ENCODE data around the gene CAPN5.

DNA sequence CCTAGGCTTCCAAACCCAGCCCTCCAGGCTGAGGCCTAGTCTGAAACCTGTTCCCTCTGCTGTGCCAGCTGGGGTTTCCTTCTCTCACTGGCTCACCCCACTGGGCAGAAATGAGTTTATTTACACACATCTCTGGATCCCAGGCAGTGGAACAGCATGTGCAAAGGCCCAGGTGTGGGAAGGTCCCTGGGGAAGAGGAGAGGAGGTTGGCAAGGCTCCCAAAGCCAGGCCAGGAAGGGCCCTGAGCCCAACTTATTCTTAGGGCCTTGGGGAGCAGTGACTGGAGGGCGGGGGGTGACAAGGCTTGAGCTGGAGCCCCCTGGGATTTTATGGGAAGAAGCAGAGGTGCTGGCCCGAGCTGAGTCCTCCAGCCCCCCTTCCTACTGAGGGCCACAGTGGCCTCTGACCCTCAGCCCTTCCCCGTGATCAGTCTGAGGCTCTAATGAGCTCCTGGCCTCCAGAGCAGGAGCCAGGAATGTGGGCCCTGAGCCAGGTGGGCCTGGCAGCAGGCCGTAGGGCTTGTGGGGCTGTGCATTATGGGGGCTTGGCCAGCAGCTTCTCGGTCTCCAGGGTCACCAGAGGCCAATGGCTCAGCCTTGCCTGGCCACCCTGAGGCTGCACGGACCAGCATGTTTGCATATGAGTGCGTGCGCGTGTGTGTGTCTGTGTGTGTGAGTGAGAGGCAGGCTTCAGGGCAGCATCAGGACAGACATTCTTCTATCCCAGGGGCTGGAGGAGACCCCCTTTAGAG, 64.2 kb downstream of the CAPN5 start:
- TF ChIP-seq SUZ12 (IDR thresholded peaks at IDR 0.05; ENCODE audit: extremely low read depth, insufficient read depth, insufficient read length): no peak
- no peak for TF ChIP-seq ZNF274 (IDR thresholded peaks at IDR 0.05; ENCODE audit: low read depth, low read length)
- no peak for TF ChIP-seq YY1 (IDR thresholded peaks at IDR 0.05; ENCODE audit: insufficient read depth, insufficient read length)
